ENCODE results near the gene FMNL2.

GRCh38 chr2:152620208-152620607 lies 285.2 kb downstream of the FMNL2 start:
- TF ChIP-seq POLR2A (IDR thresholded peaks at IDR 0.05) = no peak
- TF ChIP-seq CTCF (IDR thresholded peaks at IDR 0.05) = no peak
